ENCODE data around the gene TGFA.
A peak's percentile ranks its signal among the peaks of the same experiment; 100 is the strongest.

Gene TGFA

DNA sequence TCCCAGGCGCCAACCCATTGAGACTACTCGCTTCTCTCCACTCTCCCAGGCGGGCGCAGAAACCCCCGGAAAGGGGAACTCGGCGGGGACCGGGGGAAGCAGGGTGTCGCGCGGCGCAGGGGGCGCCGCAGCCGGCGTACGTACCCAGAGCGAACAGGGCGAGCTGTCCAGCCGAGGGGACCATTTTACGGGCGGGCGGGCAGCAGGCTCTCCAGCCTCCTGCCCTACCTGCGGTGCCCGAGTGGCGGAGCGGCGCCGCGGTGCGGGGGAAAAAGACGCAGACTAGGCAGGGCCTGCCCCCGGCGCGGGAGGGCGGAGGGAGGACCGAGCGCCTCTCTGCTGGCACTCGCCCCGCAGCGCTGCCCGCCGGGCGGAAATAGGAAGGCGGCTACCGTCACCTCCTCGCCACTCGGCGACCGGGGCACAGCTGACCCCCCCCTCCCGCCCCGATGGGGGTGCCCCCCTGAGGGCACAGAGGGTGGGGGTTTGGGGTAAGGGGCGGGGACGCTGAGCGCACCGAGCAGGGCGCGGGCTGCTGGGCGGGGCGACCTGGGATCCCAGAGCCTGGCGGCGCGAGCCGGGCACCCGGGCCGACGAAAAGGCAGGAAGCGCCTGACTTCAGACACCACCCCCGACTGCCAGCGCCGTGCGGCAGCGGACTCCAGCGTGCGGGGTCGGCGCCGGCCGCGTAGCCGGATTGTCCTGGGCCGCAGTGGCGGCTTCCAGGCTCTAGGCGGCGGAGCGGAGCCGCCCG is at the start of gene TGFA:
TGFA (minus strand) TSS at position 243 of the 754 bp plus-strand sequence; CDS start at position 184, 59 bp downstream.
- peak within 1 kb of the TSS; percentile 12; the same call in 1 of the 2 replicates for H3K4me3 ChIP-seq (ENCODE audit: low read length)
- TF ChIP-seq ZNF274 (IDR thresholded peaks at IDR 0.05; ENCODE audit: low read depth, low read length): no peak

DNA sequence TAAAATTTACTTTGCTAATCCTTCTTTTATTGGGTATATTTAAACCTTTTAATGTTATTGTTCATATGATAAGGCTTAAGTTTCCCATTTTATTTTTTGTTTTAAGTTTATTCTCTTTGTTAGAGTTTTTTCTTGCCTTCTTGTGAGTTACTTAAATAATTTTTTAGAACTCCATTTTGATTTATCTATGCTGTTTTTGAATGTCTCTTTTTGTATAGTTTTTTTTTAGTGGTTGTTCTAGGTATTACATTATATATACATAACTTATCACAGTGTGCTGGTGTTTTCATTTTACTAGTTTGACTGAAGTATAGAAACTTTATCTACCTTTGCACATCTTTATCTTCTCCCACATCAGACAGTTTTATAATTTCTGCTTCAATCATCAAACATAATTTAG is 49.4 kb upstream of the TGFA start:
- no peak overlapping the region for H3K4me3 ChIP-seq (ENCODE audit: low read length)
- no peak for TF ChIP-seq ZNF274 (IDR thresholded peaks at IDR 0.05; ENCODE audit: low read depth, low read length)

DNA sequence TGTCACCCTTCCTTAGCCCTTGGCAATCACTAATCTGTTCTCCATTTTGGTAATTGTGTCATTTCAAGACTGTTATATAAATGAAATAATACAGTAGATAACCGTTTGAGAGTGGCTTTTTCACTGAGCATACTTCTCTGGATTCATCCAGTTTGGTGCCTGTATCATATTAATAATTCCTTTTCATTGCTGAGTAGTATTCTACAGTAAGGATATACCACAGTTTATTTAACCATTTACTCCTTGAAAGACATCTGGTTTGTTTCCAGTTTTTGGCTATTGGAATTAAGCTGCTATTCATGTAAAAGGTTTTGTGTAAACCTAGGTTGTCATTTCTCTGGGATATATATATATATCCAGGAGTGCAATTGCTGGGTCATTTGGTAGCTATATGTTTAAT is 44.6 kb upstream of the TGFA start:
- no peak overlapping the region for H3K4me3 ChIP-seq (ENCODE audit: low read length)
- no peak for TF ChIP-seq ZNF274 (IDR thresholded peaks at IDR 0.05; ENCODE audit: low read depth, low read length)

DNA sequence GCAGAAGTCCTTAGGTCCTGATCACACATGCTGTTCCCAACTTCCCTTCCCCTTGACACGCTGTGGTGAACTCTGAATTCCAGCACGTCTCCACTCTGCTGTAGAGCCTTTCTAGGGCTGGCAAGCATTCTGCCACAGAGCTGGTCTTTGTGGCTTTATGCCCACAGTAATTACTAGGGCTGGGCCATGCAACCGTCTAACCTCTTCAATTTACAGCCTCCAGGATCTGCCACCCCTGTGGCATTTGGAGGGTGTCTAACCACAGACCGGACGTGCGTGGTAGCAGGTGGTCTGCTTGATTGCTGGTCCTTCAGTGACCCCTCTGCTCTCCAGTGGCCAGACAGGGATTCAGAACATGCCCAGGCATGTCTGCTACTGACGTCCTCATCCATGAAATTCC is 43.1 kb upstream of the TGFA start:
- no peak for TF ChIP-seq ZNF274 (IDR thresholded peaks at IDR 0.05; ENCODE audit: low read depth, low read length)
- H3K4me3 ChIP-seq (ENCODE audit: low read length): no peak overlapping the region

DNA sequence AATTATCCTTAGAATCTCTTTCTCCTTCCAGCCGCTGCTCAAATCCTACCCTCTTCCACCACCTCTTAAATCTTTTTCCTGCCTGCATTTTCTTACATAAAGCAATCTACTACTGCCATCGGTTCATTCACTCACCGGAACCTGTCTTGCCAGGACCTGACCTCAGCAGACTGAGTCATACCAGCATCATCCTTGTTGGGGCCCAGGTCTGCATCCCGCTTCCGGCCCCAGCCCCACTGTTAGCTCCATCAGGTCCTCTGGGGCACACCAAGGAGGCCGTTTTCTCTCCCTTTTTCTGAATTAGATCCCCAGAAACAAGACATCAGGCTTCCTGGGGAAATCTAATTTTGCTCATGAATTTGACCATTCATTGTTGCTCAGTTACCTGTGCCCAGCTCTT is 42.7 kb upstream of the TGFA start:
- no peak for TF ChIP-seq ZNF274 (IDR thresholded peaks at IDR 0.05; ENCODE audit: low read depth, low read length)
- no peak overlapping the region for H3K4me3 ChIP-seq (ENCODE audit: low read length)

DNA sequence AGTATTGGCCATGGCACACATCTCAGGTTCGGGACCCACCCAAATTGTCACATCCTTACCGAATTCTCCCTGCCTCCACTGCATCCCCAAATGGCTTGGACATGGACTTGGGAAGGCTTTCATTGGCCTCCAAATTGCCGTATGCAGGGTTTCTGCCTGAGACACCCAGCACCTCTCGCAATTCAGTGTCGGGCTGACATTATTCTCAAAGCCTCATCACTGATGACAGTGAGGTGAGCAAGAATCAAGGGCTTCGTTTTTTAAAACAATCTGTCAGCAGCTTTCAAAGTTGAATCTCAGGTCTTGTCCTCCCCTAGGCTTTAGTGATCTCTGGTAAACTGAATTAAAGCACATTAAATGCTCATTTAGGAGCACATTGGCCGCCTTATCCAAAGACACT is 29.5 kb upstream of the TGFA start:
- no peak overlapping the region for H3K4me3 ChIP-seq (ENCODE audit: low read length)
- no peak for TF ChIP-seq ZNF274 (IDR thresholded peaks at IDR 0.05; ENCODE audit: low read depth, low read length)

DNA sequence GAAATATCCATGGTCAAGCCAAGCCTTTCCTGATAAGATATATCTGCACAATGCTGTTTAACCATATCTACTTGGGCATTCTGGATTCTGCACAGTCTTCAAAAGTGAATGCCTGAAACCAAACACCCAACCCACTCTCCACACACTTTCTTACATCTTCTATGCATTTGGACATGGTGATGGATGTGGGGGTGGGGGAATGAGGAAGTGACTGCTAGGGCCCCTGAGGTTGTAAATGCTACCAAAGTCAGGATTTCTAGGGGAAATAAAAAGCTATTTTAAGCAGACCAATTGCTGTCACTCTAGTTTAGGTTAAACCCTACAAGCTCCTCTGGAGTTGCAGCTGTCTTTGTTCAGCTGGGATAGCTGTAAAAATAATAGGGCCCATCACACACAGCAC is 26.7 kb upstream of the TGFA start:
- no peak overlapping the region for H3K4me3 ChIP-seq (ENCODE audit: low read length)
- no peak for TF ChIP-seq ZNF274 (IDR thresholded peaks at IDR 0.05; ENCODE audit: low read depth, low read length)

DNA sequence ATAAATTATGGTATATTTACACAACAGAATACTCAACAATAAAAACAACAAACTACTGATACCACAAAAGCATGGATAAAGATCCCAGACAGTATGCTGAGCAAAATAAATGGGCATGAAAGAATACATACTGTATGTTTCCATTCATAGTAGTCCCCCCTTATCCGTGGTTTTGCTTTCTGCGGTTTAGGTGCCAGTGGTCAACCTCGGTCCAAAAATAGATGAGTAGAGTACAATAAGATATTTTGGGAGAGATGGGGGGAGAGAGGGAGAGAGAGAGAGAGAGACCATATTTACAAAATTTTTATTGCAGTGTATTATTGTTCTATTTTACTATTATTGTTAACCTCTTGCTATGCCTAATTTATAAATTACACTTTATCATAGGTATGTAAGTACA is 21.0 kb upstream of the TGFA start:
- no peak overlapping the region for H3K4me3 ChIP-seq (ENCODE audit: low read length)
- TF ChIP-seq ZNF274 (IDR thresholded peaks at IDR 0.05; ENCODE audit: low read depth, low read length): no peak

DNA sequence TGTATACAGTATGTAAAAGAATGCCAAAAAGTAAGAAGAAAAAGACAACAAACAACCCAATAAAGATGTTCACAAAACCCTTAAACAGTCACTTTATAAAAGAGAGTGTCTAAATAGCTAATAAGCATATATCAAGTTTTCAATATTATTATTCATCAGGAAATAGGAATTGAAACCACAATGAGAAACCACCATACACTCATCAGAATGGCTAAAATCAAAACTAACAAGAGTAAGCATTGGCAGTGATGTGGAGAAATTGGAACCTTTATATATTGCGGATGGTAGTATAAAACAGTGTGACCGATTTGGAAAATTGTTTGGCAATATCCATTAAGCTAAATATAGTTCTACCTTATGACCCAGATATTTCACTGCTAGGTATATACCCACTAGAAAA is 20.5 kb upstream of the TGFA start:
- TF ChIP-seq ZNF274 (IDR thresholded peaks at IDR 0.05; ENCODE audit: low read depth, low read length): no peak
- H3K4me3 ChIP-seq (ENCODE audit: low read length): no peak overlapping the region

DNA sequence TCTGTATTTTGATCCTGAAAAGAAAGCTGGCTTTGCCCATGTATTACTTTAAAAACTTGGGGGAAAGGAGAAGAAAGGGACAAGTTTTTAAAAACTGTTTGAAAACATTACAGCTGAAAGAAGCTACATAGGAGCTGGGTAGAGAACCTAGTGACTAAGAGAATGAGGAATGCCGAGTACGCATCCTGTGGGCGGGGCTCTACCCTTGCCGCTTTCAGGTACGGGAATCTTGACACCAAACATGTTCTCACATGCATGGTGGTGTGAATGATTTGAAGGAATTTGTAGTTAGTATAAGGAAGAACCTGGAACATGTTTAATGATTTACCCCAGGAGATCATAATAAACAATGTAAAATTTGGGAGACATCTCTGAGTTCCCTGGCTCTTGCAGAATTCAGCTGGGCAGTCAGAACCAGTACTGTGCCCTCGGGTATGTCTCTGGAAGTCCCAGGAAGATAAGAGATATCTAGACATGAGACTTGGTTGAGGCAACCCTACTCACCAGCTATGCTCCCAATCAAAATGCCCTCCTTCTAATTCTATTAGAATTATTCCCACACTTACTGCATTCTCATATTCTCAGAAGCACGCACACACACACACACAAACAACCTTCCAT is 16.5 kb upstream of the TGFA start:
- no peak for TF ChIP-seq ZNF274 (IDR thresholded peaks at IDR 0.05; ENCODE audit: low read depth, low read length)

DNA sequence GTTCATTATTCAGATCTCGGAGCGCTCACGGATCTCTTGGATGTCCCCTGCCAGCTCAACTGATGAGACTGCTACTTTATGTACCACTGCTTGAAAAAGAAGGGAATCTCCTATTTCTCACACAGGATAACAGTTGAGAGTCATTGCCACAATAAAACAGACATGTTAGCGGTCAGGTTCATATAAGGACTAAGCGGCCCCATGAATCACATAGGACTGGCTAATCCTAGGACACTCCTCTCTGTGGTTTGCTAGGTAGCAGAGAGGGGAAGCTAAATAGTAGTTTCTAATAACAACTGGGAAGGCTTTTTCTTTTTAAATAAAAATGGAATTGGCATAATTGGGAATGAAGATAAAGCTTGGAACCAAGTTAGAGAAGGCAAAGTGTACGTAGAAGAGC is 15.9 kb upstream of the TGFA start:
- no peak for TF ChIP-seq ZNF274 (IDR thresholded peaks at IDR 0.05; ENCODE audit: low read depth, low read length)

More for the DNA sequence above, 16.5 kb upstream of the TGFA start:
- no peak overlapping the region for H3K4me3 ChIP-seq (ENCODE audit: low read length)

DNA sequence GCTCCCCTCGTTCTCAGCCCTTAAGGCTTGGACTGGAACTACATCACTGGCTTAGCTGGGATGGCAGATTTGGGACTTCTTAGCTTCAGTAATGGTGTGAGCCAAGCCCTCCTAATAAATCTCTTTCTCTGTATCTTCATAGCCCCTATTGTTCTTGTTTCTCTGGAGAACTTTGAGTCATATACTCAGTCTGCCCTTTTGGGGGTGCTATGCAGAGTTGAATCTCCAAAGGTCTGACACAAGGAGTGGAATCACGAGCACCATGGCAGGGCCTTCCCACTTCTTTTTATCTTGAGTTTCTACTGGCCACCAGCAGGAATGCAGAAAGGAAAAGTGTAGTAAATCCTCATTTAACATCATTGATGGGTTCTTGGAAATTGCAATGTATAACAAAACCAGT is 13.3 kb upstream of the TGFA start:
- H3K4me3 ChIP-seq (ENCODE audit: low read length): no peak overlapping the region
- TF ChIP-seq ZNF274 (IDR thresholded peaks at IDR 0.05; ENCODE audit: low read depth, low read length): no peak

More for the DNA sequence above, 15.9 kb upstream of the TGFA start:
- no peak overlapping the region for H3K4me3 ChIP-seq (ENCODE audit: low read length)

DNA sequence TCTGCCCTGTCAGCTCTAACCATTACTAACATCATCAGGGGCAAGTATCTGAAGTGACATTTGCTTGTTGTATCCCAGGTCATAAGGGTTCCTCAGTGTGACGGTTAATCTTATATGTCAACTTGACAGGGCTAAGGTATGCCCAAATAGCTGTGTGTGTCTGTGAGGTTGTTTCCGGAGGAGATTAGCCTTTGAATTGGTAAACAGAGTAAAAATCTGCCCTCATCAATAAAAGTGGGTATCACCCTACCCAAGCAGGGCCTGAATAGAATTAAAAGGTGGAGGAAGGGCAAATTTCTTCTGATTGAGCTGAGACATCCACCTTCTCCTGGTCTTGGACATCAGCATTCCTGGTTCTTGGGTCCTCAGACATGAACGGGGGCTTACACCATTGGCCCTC is 12.8 kb upstream of the TGFA start:
- no peak overlapping the region for H3K4me3 ChIP-seq (ENCODE audit: low read length)
- TF ChIP-seq ZNF274 (IDR thresholded peaks at IDR 0.05; ENCODE audit: low read depth, low read length): no peak

DNA sequence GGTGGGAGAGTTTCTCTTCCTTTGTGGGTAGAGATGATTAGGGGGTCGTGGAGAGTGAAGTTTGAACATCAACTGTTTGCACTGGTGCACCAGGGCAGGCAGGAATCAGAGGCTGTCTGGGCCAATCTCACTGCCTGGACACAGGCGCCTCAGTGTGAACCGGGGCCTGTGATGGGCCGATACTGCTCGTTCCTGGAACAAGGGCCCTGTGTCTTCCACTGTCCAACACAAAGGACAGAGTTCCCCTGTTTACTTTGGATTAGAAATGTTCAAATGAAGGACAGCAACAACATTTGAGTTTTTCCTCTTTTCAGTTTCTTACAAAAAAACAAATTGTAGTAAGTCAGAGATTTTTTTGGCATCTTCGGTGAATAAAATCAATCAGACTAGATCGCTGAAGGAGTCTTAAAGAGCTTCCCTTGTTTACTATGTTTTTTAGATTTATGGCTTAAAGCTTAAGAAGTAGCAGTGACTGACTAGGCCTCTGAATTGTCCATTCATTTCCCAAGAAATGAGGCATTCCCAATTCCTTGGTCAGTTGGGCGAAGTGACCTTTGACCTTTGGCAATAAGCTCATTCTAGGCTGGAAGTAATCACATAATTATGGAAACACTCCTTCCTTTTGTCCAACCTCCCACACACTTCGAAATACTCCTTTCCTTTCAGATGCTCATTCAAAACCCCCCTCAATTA is 11.6 kb upstream of the TGFA start:
- no peak overlapping the region for H3K4me3 ChIP-seq (ENCODE audit: low read length)
- no peak for TF ChIP-seq ZNF274 (IDR thresholded peaks at IDR 0.05; ENCODE audit: low read depth, low read length)

DNA sequence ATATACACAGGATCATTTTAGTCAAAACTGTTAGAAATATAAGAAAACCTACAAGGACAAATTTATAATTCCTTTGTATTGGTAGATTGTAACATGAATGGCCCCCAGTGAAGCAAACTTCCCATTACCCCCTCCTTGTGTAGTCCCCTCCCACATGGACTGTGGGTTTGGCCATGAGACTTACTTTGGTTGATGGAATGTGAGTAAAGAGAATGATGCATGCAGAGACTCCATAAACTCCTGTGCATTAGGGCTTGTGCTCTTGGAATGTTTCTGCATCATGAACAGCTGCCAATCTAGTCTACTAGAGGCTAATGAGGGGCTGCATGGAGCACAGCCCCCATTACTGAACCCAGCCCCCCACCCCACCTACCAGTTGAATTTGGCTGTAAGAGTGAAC is 8.3 kb upstream of the TGFA start:
- TF ChIP-seq ZNF274 (IDR thresholded peaks at IDR 0.05; ENCODE audit: low read depth, low read length): no peak
- no peak overlapping the region for H3K4me3 ChIP-seq (ENCODE audit: low read length)
